ENCODE results near the gene PMEPA1. TPM values are rescaled to one million over a fixed set of nuclear protein-coding genes. Genes with fewer than 3 reads are reported as not detected.

Gene PMEPA1
- total and polyA plus RNA-seq, 2 donors (not counting 3 experiments of a cell fraction or from before 2014, with no cell fraction given) = 31.6 to 33.2 TPM

DNA sequence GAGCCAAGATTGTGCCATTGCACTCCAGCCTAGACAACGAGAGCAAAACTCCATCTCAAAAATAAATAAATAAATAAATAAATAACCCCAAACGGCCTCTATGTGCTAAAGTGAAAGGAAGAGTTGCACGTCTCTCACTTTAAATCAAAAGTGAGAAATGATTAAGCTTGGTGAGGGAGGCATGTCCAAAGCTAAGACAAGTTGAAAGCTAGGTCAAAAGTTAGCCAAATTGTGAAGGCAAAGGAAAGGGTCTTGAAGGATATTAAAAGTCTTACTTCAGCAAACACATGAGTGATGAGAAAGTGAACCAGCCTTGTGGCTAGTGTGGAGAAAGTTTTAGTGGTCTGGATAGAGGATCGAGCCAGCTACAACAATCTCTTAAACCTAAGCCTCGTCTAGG lies 103.9 kb downstream of the PMEPA1 start:
- no peaks in the 10 kb centered on the region for H3K27me3 ChIP-seq (ENCODE audit: control insufficient read depth in 2 of 2, insufficient read depth in 2 of 2, low read length in 2 of 2)
- no peak overlapping the region for H3K9ac ChIP-seq (replicated peaks; ENCODE audit: extremely low read depth, insufficient read depth, low read length)
- no peaks in the 10 kb centered on the region for H3K9me1 ChIP-seq (replicated peaks; ENCODE audit: control insufficient read depth, extremely low read depth, insufficient read depth, low read length)
- no peak overlapping the region for H3K4me3 ChIP-seq (replicated peaks in 1 of 3; ENCODE audit: insufficient read depth in 1 of 3, low read depth in 1 of 3, low read length in 3 of 3)
- H3K36me3 ChIP-seq (ENCODE audit: control insufficient read depth in 2 of 2, extremely low read depth in 1 of 2, insufficient read depth in 2 of 2, low read length in 2 of 2) = no peaks in the 10 kb centered on the region
- H3K27ac ChIP-seq (ENCODE audit: insufficient read depth, low read depth, low read length) = no peak overlapping the region
- no peak for DNase-seq (ENCODE audit: low read depth, low spot score)
- H3K4me2 ChIP-seq (ENCODE audit: insufficient read depth, low read length) = no peak overlapping the region
- POLR2A ChIA-PET = no interaction called here
- TF ChIP-seq, protein P1, sequence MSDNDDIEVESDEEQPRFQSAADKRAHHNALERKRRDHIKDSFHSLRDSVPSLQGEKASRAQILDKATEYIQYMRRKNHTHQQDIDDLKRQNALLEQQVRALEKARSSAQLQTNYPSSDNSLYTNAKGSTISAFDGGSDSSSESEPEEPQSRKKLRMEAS (IDR thresholded peaks at IDR 0.05; ENCODE audit: insufficient read depth, insufficient read length) = no peak
- TF ChIP-seq POLR2A (IDR thresholded peaks at IDR 0.05; ENCODE audit: low read depth, low read length) (no peak), GATA2 (IDR thresholded peaks at IDR 0.05; ENCODE audit: insufficient read depth, insufficient read length, low read depth, low read length) (no peak), FOS (IDR thresholded peaks at IDR 0.05; ENCODE audit: borderline replicate concordance, insufficient read depth, low read length) (no peak), MYC (IDR thresholded peaks at IDR 0.05; ENCODE audit: low read depth, low read length) (no peak), EZH2 (IDR thresholded peaks at IDR 0.05; ENCODE audit: borderline replicate concordance, low read depth, low read length, severe bottlenecking) (no peak), POLR2AphosphoS5 (IDR thresholded peaks at IDR 0.05; ENCODE audit: insufficient read depth, low read depth, low read length) (no peak), JUN (IDR thresholded peaks at IDR 0.05; ENCODE audit: borderline replicate concordance, insufficient read depth, insufficient read length, low read depth) (no peak)
- TF ChIP-seq, protein P2, sequence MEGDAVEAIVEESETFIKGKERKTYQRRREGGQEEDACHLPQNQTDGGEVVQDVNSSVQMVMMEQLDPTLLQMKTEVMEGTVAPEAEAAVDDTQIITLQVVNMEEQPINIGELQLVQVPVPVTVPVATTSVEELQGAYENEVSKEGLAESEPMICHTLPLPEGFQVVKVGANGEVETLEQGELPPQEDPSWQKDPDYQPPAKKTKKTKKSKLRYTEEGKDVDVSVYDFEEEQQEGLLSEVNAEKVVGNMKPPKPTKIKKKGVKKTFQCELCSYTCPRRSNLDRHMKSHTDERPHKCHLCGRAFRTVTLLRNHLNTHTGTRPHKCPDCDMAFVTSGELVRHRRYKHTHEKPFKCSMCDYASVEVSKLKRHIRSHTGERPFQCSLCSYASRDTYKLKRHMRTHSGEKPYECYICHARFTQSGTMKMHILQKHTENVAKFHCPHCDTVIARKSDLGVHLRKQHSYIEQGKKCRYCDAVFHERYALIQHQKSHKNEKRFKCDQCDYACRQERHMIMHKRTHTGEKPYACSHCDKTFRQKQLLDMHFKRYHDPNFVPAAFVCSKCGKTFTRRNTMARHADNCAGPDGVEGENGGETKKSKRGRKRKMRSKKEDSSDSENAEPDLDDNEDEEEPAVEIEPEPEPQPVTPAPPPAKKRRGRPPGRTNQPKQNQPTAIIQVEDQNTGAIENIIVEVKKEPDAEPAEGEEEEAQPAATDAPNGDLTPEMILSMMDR (IDR thresholded peaks at IDR 0.05; ENCODE audit: extremely low read depth in 1 of 2, insufficient read depth in 1 of 2, low read depth in 1 of 2, low read length in 2 of 2) = no peak
- no peaks in the 10 kb centered on the region for H4K20me1 ChIP-seq (replicated peaks; ENCODE audit: control insufficient read depth, extremely low read depth, insufficient read depth, low read length)
- dilution Hi-C loops (cut with MboI; ENCODE audit: extremely low pct_ligation_motif_present, low sequenced_read_pairs) (no loop called here), intact Hi-C loops (cut with micrococcal nuclease) (no loop called here)
- no peak overlapping the region for H2AFZ ChIP-seq (ENCODE audit: low read depth, low read length)
- no peak for FAIRE-seq
- BruUV-seq (replicated peaks) = no TSS peak
- no peaks in the 10 kb centered on the region for H3K9me3 ChIP-seq (replicated peaks; ENCODE audit: control insufficient read depth, insufficient read depth, low read length)
- no peaks in the 10 kb centered on the region for H3K4me1 ChIP-seq (ENCODE audit: control insufficient read depth, extremely low read depth, insufficient read depth, low read length)
- no peaks in the 10 kb centered on the region for H3K79me2 ChIP-seq (ENCODE audit: control insufficient read depth, insufficient read depth, low read length)
- CTCF ChIA-PET = interaction anchor here (0.7 kb wide), 1 partner anchor 574 kb away, joined by 3 read pairs; no protein-coding TSS in a partner anchor

Data from endothelial cell of umbilical vein (primary cell).